ENCODE results near the gene ZBTB18. TPM values are rescaled to one million over a fixed set of nuclear protein-coding genes. Genes with fewer than 3 reads are reported as not detected.

The ZBTB18 gene
- total and polyA plus RNA-seq, 2 donors (not counting 1 experiment from before 2014, with no cell fraction given), result 38.4 to 130 TPM

DNA sequence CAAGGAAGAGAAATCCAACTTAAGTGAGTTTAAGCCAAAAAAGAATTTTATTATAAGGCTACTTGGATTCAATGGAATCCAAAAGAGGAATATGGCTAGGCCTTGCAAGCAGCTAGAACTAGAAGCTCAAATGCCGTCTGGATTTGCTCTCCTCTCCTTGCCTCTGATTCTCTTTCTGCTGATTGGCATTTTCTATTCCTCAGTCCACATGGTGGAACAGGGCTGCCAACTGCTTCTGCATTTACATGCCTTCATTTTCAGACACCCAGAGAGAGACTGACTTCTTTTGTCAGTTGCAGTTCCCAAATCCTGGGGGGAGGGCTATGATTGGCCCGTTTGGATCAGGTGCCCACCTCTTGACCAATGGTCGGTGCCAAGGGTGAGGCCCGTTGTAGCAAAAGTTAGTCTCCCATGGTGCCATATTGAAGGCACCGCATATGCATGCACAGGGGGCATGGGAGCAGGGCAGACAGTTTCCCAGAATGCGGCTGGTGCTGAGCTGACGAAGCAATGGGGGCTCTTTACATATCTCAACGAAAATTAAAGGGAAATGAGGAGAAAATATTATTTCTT is 18.3 kb downstream of the ZBTB18 start:
- Histone ChIP-seq H3K79me2 (ENCODE audit: control insufficient read depth, insufficient read depth, low read length) (no peaks in the 10 kb centered on the region), H3K36me3 (replicated peaks in 1 of 2; ENCODE audit: control extremely low read depth in 1 of 2, control insufficient read depth in 1 of 2, extremely low read depth in 1 of 2, insufficient read depth in 2 of 2, low read length in 1 of 2) (no peaks in the 10 kb centered on the region), H3K4me3 (ENCODE audit: control extremely low read depth in 1 of 5, extremely low read depth in 1 of 5, insufficient read depth in 1 of 5, low read depth in 2 of 5, low read length in 4 of 5) (no peak overlapping the region), H2AFZ (ENCODE audit: insufficient read depth, low read depth, low read length, poor library complexity, severe bottlenecking) (no peak overlapping the region), H3K4me2 (replicated peaks; ENCODE audit: low read depth, low read length, poor library complexity, severe bottlenecking) (no peak overlapping the region), H4K20me1 (ENCODE audit: control insufficient read depth, insufficient read depth, low read length, poor library complexity, severe bottlenecking) (no peaks in the 10 kb centered on the region), H3K27ac (ENCODE audit: low read length in 2 of 2) (no peak overlapping the region), H3K4me1 (ENCODE audit: control insufficient read depth in 2 of 2, insufficient read depth in 2 of 2, low read length in 2 of 2) (peaks cover 15 to 16% of the 10 kb centered on the region in 2 donors), H3K27me3 (replicated peaks in 1 of 4; ENCODE audit: control extremely low read depth in 1 of 4, control insufficient read depth in 3 of 4, insufficient read depth in 4 of 4, low read length in 3 of 4) (no peaks in the 10 kb centered on the region), H3K9me3 (ENCODE audit: control extremely low read depth in 1 of 3, control insufficient read depth in 2 of 3, insufficient read depth in 1 of 3, low read length in 2 of 3) (no peaks in the 10 kb centered on the region), H3K9ac (ENCODE audit: low read length) (no peak overlapping the region)
- TF ChIP-seq CTCF (IDR thresholded peaks at IDR 0.05), result no peak
- TF ChIP-seq EZH2 (IDR thresholded peaks at IDR 0.05; ENCODE audit: borderline replicate concordance, insufficient read depth, low read depth, low read length, poor library complexity, severe bottlenecking), result no peak
- DNase-seq (no peak), ATAC-seq (ENCODE audit: low read depth) (no peak)
- ChIA-PET POLR2A (interaction anchor here (1.0 kb wide), 1 partner anchor 18 kb away, joined by 3 read pairs; the partner anchor contains the start of gene ZBTB18), CTCF (no interaction called here)
- peaks cover 24% of the 10 kb centered on the region for H3K4me1 Mint-ChIP-seq
- intact Hi-C loops (cut with micrococcal nuclease), result no loop called here
- no peak overlapping the region for H3K4me3 Mint-ChIP-seq
- no peaks in the 10 kb centered on the region for H3K27me3 Mint-ChIP-seq
- WGBS (ENCODE audit: insufficient coverage), result 97% methylated on average over 7 of the region's 8 CpGs
- no peak overlapping the region for H3K27ac Mint-ChIP-seq
- H3K9me3 Mint-ChIP-seq (ENCODE audit: insufficient read depth), result no peaks in the 10 kb centered on the region

DNA sequence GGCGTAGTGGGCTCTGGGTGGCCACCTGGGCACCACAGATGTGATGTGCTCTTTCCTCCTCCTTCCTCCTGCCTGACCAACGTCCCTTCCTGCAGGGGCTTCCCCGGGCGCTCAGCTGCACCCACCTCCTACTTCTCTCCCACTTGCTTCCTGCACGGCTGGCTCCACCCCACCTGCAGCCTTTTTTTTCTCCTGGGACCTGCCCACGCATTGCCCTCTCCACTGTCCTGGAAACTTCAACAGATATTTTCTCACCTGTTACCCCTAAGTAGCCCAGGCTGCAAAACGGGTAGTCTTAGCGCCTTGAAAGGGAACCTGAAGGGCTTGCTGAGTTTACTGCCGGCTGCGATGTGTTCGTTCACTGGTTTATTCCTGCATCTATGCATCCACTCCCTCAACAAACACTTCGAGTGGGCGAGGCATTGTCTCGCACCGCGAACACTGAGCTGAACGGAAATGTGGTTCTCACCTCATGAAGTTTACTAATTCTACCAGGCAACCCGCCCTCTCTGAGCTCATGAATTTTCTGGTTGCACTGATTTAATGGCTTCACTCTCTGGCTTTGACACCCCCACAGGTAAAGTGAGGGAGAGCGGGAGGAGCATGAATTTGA is 23.6 kb downstream of the ZBTB18 start:
- peak overlapping the region; percentile 68 for H2AFZ ChIP-seq (ENCODE audit: insufficient read depth, low read depth, low read length, poor library complexity, severe bottlenecking)
- H3K9me3 ChIP-seq (ENCODE audit: control extremely low read depth in 1 of 3, control insufficient read depth in 2 of 3, insufficient read depth in 1 of 3, low read length in 2 of 3), result no peaks in the 10 kb centered on the region

More for the DNA sequence above, 23.6 kb downstream of the ZBTB18 start:
- ChIA-PET CTCF (interaction anchor here (0.7 to 2.9 kb wide), 6 partner anchors 8 to 42 kb away, joined by 3 to 8 read pairs (median 4); partner anchors contain the start of gene ZBTB18), POLR2A (interaction anchor here (0.5 to 4.3 kb wide), 5 partner anchors 22 to 251 kb away, joined by 3 to 47 read pairs (median 3); no protein-coding TSS in a partner anchor)
- Histone ChIP-seq H4K20me1 (ENCODE audit: control insufficient read depth, insufficient read depth, low read length, poor library complexity, severe bottlenecking) (no peaks in the 10 kb centered on the region), H3K9ac (ENCODE audit: low read length) (peak overlapping the region; percentile 63), H3K36me3 (replicated peaks in 1 of 2; ENCODE audit: control extremely low read depth in 1 of 2, control insufficient read depth in 1 of 2, extremely low read depth in 1 of 2, insufficient read depth in 2 of 2, low read length in 1 of 2) (no peaks in the 10 kb centered on the region), H3K4me3 (ENCODE audit: control extremely low read depth in 1 of 5, extremely low read depth in 1 of 5, insufficient read depth in 1 of 5, low read depth in 2 of 5, low read length in 4 of 5) (peak overlapping the region; percentile 32 to 59 (median 52)), H3K4me1 (ENCODE audit: control insufficient read depth in 2 of 2, insufficient read depth in 2 of 2, low read length in 2 of 2) (peaks cover 52 to 56% of the 10 kb centered on the region in 2 donors), H3K4me2 (replicated peaks; ENCODE audit: low read depth, low read length, poor library complexity, severe bottlenecking) (peak overlapping the region; percentile 81), H3K27me3 (replicated peaks in 1 of 4; ENCODE audit: control extremely low read depth in 1 of 4, control insufficient read depth in 3 of 4, insufficient read depth in 4 of 4, low read length in 3 of 4) (no peaks in the 10 kb centered on the region), H3K79me2 (ENCODE audit: control insufficient read depth, insufficient read depth, low read length) (no peaks in the 10 kb centered on the region), H3K27ac (ENCODE audit: low read length in 2 of 2) (peak overlapping the region; percentile 78 to 81)
- Mint-ChIP-seq H3K9me3 (ENCODE audit: insufficient read depth) (no peaks in the 10 kb centered on the region), H3K27me3 (no peaks in the 10 kb centered on the region), H3K4me3 (peak overlapping the region; percentile 87), H3K4me1 (peaks cover 52% of the 10 kb centered on the region), H3K27ac (peak overlapping the region; percentile 94)
- TF ChIP-seq EZH2 (IDR thresholded peaks at IDR 0.05; ENCODE audit: borderline replicate concordance, insufficient read depth, low read depth, low read length, poor library complexity, severe bottlenecking) (no peak), CTCF (IDR thresholded peaks at IDR 0.05) (no peak)
- DNase-seq (peak; percentile 79), ATAC-seq (ENCODE audit: low read depth) (peak; percentile 72)
- WGBS (ENCODE audit: insufficient coverage), result 3% methylated on average over 17 of the region's 19 CpGs
- intact Hi-C loops (cut with micrococcal nuclease), result loop anchor here (1.0 to 2.0 kb wide), 3 partner anchors 25 to 224 kb away; partner anchors contain the start of gene AKT3

Data from B cell (primary cell).